Trophoblast cell (in vitro differentiated cells and primary cell): Measurements from ENCODE around the gene CAMK2A.

Experiments
- DNase-seq, 2 donors: peaks; one replicate each; pipeline ENCODE4 v3.0.0-alpha.2; 2016
- H2AFZ ChIP-seq: 2 replicates; pipeline ENCODE4 v1.6.1; 2013; ENCODE audit warnings: low read length, moderate library complexity, mild to moderate bottlenecking; ENCODE audit not compliant: insufficient read depth, poor library complexity
- H2AK5ac ChIP-seq: 2 replicates; pipeline ENCODE4 v1.6.1; 2013; ENCODE audit warnings: mild to moderate bottlenecking, low read length
- H2BK120ac ChIP-seq: 2 replicates; pipeline ENCODE4 v1.6.1; 2013; ENCODE audit warnings: low read length, mild to moderate bottlenecking, moderate library complexity; ENCODE audit not compliant: insufficient read depth, poor library complexity
- H2BK12ac ChIP-seq: 2 replicates; pipeline ENCODE4 v1.6.1; 2013; ENCODE audit warnings: mild to moderate bottlenecking, low read length, moderate library complexity
- H2BK5ac ChIP-seq: 2 replicates; pipeline ENCODE4 v1.6.1; 2013; ENCODE audit warnings: low read length, low read depth, moderate library complexity, mild to moderate bottlenecking; ENCODE audit not compliant: poor library complexity
- H3K14ac ChIP-seq: 2 replicates; pipeline ENCODE4 v1.6.1; 2013; ENCODE audit warnings: mild to moderate bottlenecking, low read length
- H3K18ac ChIP-seq: 2 replicates; pipeline ENCODE4 v1.6.1; 2013; ENCODE audit warnings: mild to moderate bottlenecking, low read length
- H3K23ac ChIP-seq: 2 replicates; pipeline ENCODE4 v1.6.1; 2013; ENCODE audit warnings: low read length
- H3K27ac ChIP-seq: 2 replicates; pipeline ENCODE4 v1.5.1; 2013; ENCODE audit warnings: low read depth, mild to moderate bottlenecking, inconsistent platforms, low read length, moderate library complexity
- H3K27me3 ChIP-seq: 2 replicates; pipeline ENCODE4 v1.6.1; 2013; ENCODE audit warnings: inconsistent platforms, mild to moderate bottlenecking, low read length, moderate library complexity; ENCODE audit not compliant: insufficient read depth
- H3K36me3 ChIP-seq, 2 experiments: 1 replicate in 1 of 2; 2 replicates in 1 of 2; pipeline ENCODE4 v1.6.1; 2013; ENCODE audit warnings: low read length in 2 of 2, mild to moderate bottlenecking in 2 of 2, moderate library complexity in 1 of 2; ENCODE audit not compliant: insufficient read depth in 2 of 2, control insufficient read depth in 1 of 2
- H3K4ac ChIP-seq: 2 replicates; pipeline ENCODE4 v1.6.1; 2013; ENCODE audit warnings: low read depth, mild to moderate bottlenecking, low read length, moderate library complexity
- H3K4me1 ChIP-seq, 2 experiments: 1 replicate in 1 of 2; 2 replicates in 1 of 2; pipeline ENCODE4 v1.6.1; 2013; ENCODE audit warnings: low read length in 2 of 2, mild to moderate bottlenecking in 2 of 2, moderate library complexity in 1 of 2; ENCODE audit not compliant: insufficient read depth in 2 of 2, control insufficient read depth in 1 of 2
- H3K4me2 ChIP-seq: 2 replicates; pipeline ENCODE4 v1.6.1; 2013; ENCODE audit warnings: inconsistent platforms, mild to moderate bottlenecking, low read length, moderate library complexity
- H3K4me3 ChIP-seq: 2 replicates; pipeline ENCODE4 v1.5.1; 2013; ENCODE audit warnings: mild to moderate bottlenecking, low read depth, low read length, inconsistent platforms
- H3K79me1 ChIP-seq: one replicate; pipeline ENCODE4 v1.6.1; 2013; ENCODE audit warnings: low read length
- H3K79me2 ChIP-seq: 2 replicates; pipeline ENCODE4 v1.6.1; 2013; ENCODE audit warnings: low read length, mild to moderate bottlenecking; ENCODE audit not compliant: control insufficient read depth, insufficient read depth, poor library complexity
- H3K9ac ChIP-seq: 2 replicates; pipeline ENCODE4 v1.6.1; 2013; ENCODE audit warnings: mild to moderate bottlenecking, low read length
- H3K9me3 ChIP-seq: 2 replicates; pipeline ENCODE4 v1.6.1; 2013; ENCODE audit warnings: low read depth, mild to moderate bottlenecking, control low read depth, inconsistent platforms, low read length; ENCODE audit not compliant: insufficient read depth
- H4K12ac ChIP-seq: 2 replicates; pipeline ENCODE4 v1.6.1; 2013; ENCODE audit warnings: low read depth, mild to moderate bottlenecking, low read length, moderate library complexity
- H4K8ac ChIP-seq: 2 replicates; pipeline ENCODE4 v1.6.1; 2013; ENCODE audit warnings: low read depth, mild to moderate bottlenecking, low read length, moderate library complexity
- H4K91ac ChIP-seq: one replicate; pipeline ENCODE4 v1.6.1; 2013; ENCODE audit warnings: low read depth, mild to moderate bottlenecking, low read length, moderate library complexity
- WGBS: extraction: QIAGEN DNeasy Blood & Tissue Kit; methylation state at CpG from one replicate; pipeline ENCODE4 v1.1.7; 2013; ENCODE audit warnings: missing lambda C conversion rate; ENCODE audit not compliant: insufficient read length, insufficient coverage; ENCODE audit errors: extremely low coverage; 5-methylcytosine and 5-hydroxymethylcytosine counted together

The CAMK2A gene

GRCh38 chr5:150333400-150333799 lies 43.8 kb upstream of the CAMK2A start:
- H4K8ac ChIP-seq = no peak overlapping the region
- H3K4ac ChIP-seq = no peak overlapping the region
- no peaks in the 10 kb centered on the region for H3K79me2 ChIP-seq
- no CpG with 5 or more reads among the region's 5 CpGs for WGBS
- H2AFZ ChIP-seq = no peak overlapping the region
- H3K14ac ChIP-seq = no peak overlapping the region
- no peaks in the 10 kb centered on the region for H3K79me1 ChIP-seq
- H4K91ac ChIP-seq = no peak overlapping the region
- no peak overlapping the region for H4K12ac ChIP-seq
- H3K27ac ChIP-seq = no peak overlapping the region
- no peak overlapping the region for H3K23ac ChIP-seq
- H2BK12ac ChIP-seq = no peak overlapping the region
- no peak overlapping the region for H3K4me3 ChIP-seq
- H3K18ac ChIP-seq = no peak overlapping the region
- H3K27me3 ChIP-seq = no peaks in the 10 kb centered on the region
- H3K4me2 ChIP-seq = no peak overlapping the region
- H2BK5ac ChIP-seq = no peak overlapping the region
- no peak overlapping the region for H3K9ac ChIP-seq
- H3K4me1 ChIP-seq = no peaks in the 10 kb centered on the region
- no peaks in the 10 kb centered on the region for H3K36me3 ChIP-seq
- H3K9me3 ChIP-seq = no peaks in the 10 kb centered on the region
- no peak overlapping the region for H2AK5ac ChIP-seq
- no peak for DNase-seq
- H2BK120ac ChIP-seq = no peak overlapping the region

- H4K12ac ChIP-seq = no peak overlapping the region
- H3K36me3 ChIP-seq = no peaks in the 10 kb centered on the region
- H3K4me2 ChIP-seq = no peak overlapping the region
- no peak overlapping the region for H4K8ac ChIP-seq
- H3K27ac ChIP-seq = no peak overlapping the region
- H4K91ac ChIP-seq = no peak overlapping the region
- no peak overlapping the region for H2AK5ac ChIP-seq
- no peaks in the 10 kb centered on the region for H3K9me3 ChIP-seq
- H3K4ac ChIP-seq = no peak overlapping the region
- no peak overlapping the region for H3K4me3 ChIP-seq
- no peaks in the 10 kb centered on the region for H3K79me1 ChIP-seq
- H3K27me3 ChIP-seq = no peaks in the 10 kb centered on the region
- WGBS = no CpG with 5 or more reads among the region's 17 CpGs
- H3K79me2 ChIP-seq = no peaks in the 10 kb centered on the region
- no peak overlapping the region for H3K14ac ChIP-seq
- no peak overlapping the region for H2BK120ac ChIP-seq
- H3K9ac ChIP-seq = no peak overlapping the region
- no peak overlapping the region for H2AFZ ChIP-seq
- H3K4me1 ChIP-seq = no peaks in the 10 kb centered on the region
- H2BK5ac ChIP-seq = no peak overlapping the region
- no peak for DNase-seq
- no peak overlapping the region for H2BK12ac ChIP-seq
- H3K18ac ChIP-seq = no peak overlapping the region
- H3K23ac ChIP-seq = no peak overlapping the region
Measured at GRCh38 chr5:150329881-150330876, 40.6 kb upstream of the CAMK2A start.

GRCh38 chr5:150329038-150329437 lies 39.5 kb upstream of the CAMK2A start:
- H3K4me2 ChIP-seq = no peak overlapping the region
- H4K91ac ChIP-seq = no peak overlapping the region
- no CpG with 5 or more reads among the region's 2 CpGs for WGBS
- no peak overlapping the region for H4K8ac ChIP-seq
- H3K79me1 ChIP-seq = no peaks in the 10 kb centered on the region
- no peak overlapping the region for H2BK12ac ChIP-seq
- H3K23ac ChIP-seq = no peak overlapping the region
- H3K18ac ChIP-seq = no peak overlapping the region
- no peak overlapping the region for H2AK5ac ChIP-seq
- H3K36me3 ChIP-seq = no peaks in the 10 kb centered on the region
- H3K9me3 ChIP-seq = no peaks in the 10 kb centered on the region
- no peak overlapping the region for H3K9ac ChIP-seq
- H2BK120ac ChIP-seq = no peak overlapping the region
- H3K14ac ChIP-seq = no peak overlapping the region
- H3K27me3 ChIP-seq = no peaks in the 10 kb centered on the region
- DNase-seq = no peak
- no peak overlapping the region for H2BK5ac ChIP-seq
- no peak overlapping the region for H3K4me3 ChIP-seq
- H3K4ac ChIP-seq = no peak overlapping the region
- no peak overlapping the region for H4K12ac ChIP-seq
- H3K79me2 ChIP-seq = no peaks in the 10 kb centered on the region
- no peak overlapping the region for H2AFZ ChIP-seq
- no peaks in the 10 kb centered on the region for H3K4me1 ChIP-seq
- H3K27ac ChIP-seq = no peak overlapping the region

GRCh38 chr5:150328515-150328914 lies 38.9 kb upstream of the CAMK2A start:
- Histone ChIP-seq H3K9ac (no peak overlapping the region), H3K4me1 (peaks cover 0 to 2% of the 10 kb centered on the region in 2 experiments), H2BK120ac (no peak overlapping the region), H2AK5ac (no peak overlapping the region), H3K14ac (no peak overlapping the region), H3K9me3 (no peaks in the 10 kb centered on the region), H3K79me1 (no peaks in the 10 kb centered on the region), H3K27ac (no peak overlapping the region), H2AFZ (no peak overlapping the region), H3K18ac (no peak overlapping the region), H3K4me2 (no peak overlapping the region), H3K79me2 (no peaks in the 10 kb centered on the region), H3K4ac (no peak overlapping the region), H2BK5ac (no peak overlapping the region), H4K8ac (no peak overlapping the region), H3K4me3 (no peak overlapping the region), H2BK12ac (no peak overlapping the region), H4K91ac (no peak overlapping the region), H3K36me3 (no peaks in the 10 kb centered on the region), H3K23ac (no peak overlapping the region), H3K27me3 (no peaks in the 10 kb centered on the region), H4K12ac (no peak overlapping the region)
- no CpG with 5 or more reads among the region's 2 CpGs for WGBS
- no peak for DNase-seq
